HEK293T (cell line): Measurements from ENCODE around the gene HSD17B12.

Source experiments
- CTCF ChIA-PET: fragments of 350-600 bp; formaldehyde crosslinking; extraction: SDS; loops from one replicate; lab custom pipeline; 2021; ENCODE audit warnings: antibody characterized with exemption, inconsistent platforms; lab: Yijun Ruan, JAX
- POLR2A ChIA-PET: fragments of 350-600 bp; formaldehyde crosslinking; extraction: SDS; loops from one replicate; lab custom pipeline; 2020; ENCODE audit warnings: antibody characterized with exemption, inconsistent platforms; lab: Yijun Ruan, JAX
- DNase-seq: peaks from one replicate; pipeline ENCODE4 v3.0.0; 2012; ENCODE audit warnings: mixed read lengths; ENCODE audit errors: extremely low spot score
- ARNT ChIP-seq: fragments of 450-650 bp; IDR thresholded peaks from 2 replicates; pipeline ENCODE4 v1.6.1; 2017; ENCODE audit warnings: mild to moderate bottlenecking
- BHLHE40 ChIP-seq: fragments of 450-650 bp; IDR thresholded peaks from 2 replicates; pipeline ENCODE4 v1.6.1; 2016; ENCODE audit warnings: mild to moderate bottlenecking, moderate library complexity, borderline replicate concordance
- CTBP1 ChIP-seq: fragments of 450-650 bp; IDR thresholded peaks from 2 replicates; pipeline ENCODE4 v1.6.1; 2016; ENCODE audit warnings: borderline replicate concordance
- ELF4 ChIP-seq: fragments of 450-650 bp; IDR thresholded peaks from 2 replicates; pipeline ENCODE4 v1.6.1; 2017; ENCODE audit warnings: antibody characterized with exemption
- FOXA1 ChIP-seq: fragments of 450-650 bp; IDR thresholded peaks from 2 replicates; pipeline ENCODE4 v1.6.1; 2016; ENCODE audit warnings: mild to moderate bottlenecking
- FOXK2 ChIP-seq: fragments of 450-650 bp; IDR thresholded peaks from 2 replicates; pipeline ENCODE4 v1.6.1; 2016; ENCODE audit warnings: mild to moderate bottlenecking
- FOXM1 ChIP-seq: fragments of 450-650 bp; IDR thresholded peaks from 2 replicates; pipeline ENCODE4 v1.6.1; 2017; ENCODE audit warnings: mild to moderate bottlenecking, borderline replicate concordance
- HDGF ChIP-seq: fragments of 450-650 bp; IDR thresholded peaks from 2 replicates; pipeline ENCODE4 v1.6.1; 2017; ENCODE audit warnings: antibody characterized with exemption, borderline replicate concordance
- L3MBTL2 ChIP-seq: fragments of 450-650 bp; conservative IDR thresholded peaks from 2 replicates; pipeline ENCODE4 v1.6.1; 2016; ENCODE audit warnings: mild to moderate bottlenecking
- LEF1 ChIP-seq: fragments of 450-650 bp; IDR thresholded peaks from 2 replicates; pipeline ENCODE4 v1.6.1; 2017; ENCODE audit warnings: mild to moderate bottlenecking, borderline replicate concordance
- NFRKB ChIP-seq: fragments of 450-650 bp; IDR thresholded peaks from 2 replicates; pipeline ENCODE4 v1.6.1; 2016; ENCODE audit warnings: mild to moderate bottlenecking, moderate library complexity
- SP1 ChIP-seq: fragments of 450-650 bp; IDR thresholded peaks from 2 replicates; pipeline ENCODE4 v1.6.1; 2017
- SUZ12 ChIP-seq: fragments of 450-650 bp; IDR thresholded peaks from 2 replicates; pipeline ENCODE4 v1.6.1; 2016; ENCODE audit warnings: mild to moderate bottlenecking
- TARDBP ChIP-seq: fragments of 450-650 bp; IDR thresholded peaks from 2 replicates; pipeline ENCODE4 v1.6.1; 2016
- ZNF384 ChIP-seq: fragments of 450-650 bp; IDR thresholded peaks from 2 replicates; pipeline ENCODE4 v1.6.1; 2016
- TF ChIP-seq, protein P1 (sequence below): fragments of 450-650 bp; IDR thresholded peaks from 2 replicates; pipeline ENCODE4 v1.6.1; 2016

HSD17B12 gene

DNA sequence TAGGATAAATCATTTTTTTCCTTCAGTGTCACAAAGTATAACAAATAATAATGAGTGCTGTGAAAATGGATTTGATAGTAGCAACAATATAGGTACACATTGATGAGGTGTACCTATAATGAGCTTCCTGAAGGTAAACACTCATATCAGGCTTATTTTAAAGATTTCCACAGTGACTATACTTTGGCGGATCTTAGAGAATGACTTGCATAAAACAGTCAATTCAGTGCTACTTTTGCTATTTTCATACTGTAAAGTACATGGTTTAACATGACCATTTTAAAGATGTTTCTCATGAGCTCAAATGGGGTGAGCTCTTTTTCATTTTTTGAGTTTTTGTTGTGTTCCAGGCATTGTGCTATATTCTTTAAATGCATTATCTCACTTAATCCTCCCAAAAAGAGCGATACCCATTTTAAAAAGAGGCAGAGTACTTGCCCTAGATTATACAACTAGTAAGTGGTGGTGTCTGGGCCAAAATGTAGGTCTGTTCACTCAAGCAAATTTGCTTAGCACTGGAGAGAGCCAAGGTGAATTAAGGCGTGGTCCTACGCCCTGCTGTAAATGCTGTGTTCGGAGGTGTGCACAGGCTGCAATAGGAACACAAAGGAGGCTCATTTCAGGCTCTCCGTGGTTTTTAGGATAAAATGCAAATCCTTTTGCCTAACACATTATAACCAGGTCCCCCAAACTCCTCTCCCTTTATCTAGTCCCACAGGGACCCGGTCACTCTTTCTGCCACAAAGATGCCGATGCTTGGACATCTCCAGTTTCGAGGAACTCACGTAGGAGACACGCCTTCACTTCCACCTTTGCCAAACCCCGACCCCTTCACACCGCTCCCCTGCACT is 199.5 kb downstream of the HSD17B12 start:
- DNase-seq = no peak
- CTCF ChIA-PET = interaction anchor here (1.4 kb wide), 1 partner anchor 10 kb away, joined by 5 read pairs; no protein-coding TSS in a partner anchor
- POLR2A ChIA-PET = interaction anchor here (1.4 kb wide), 1 partner anchor 62 kb away, joined by 5 read pairs; the partner anchor contains the start of gene C11orf96
- TF ChIP-seq ARNT (no peak), FOXA1 (no peak), TARDBP (no peak), NFRKB (no peak), ELF4 (no peak), SP1 (no peak), FOXM1 (no peak), LEF1 (no peak), L3MBTL2 (no peak), FOXK2 (no peak), HDGF (no peak), CTBP1 (no peak), SUZ12 (no peak), ZNF384 (no peak)
- TF ChIP-seq, protein P1, sequence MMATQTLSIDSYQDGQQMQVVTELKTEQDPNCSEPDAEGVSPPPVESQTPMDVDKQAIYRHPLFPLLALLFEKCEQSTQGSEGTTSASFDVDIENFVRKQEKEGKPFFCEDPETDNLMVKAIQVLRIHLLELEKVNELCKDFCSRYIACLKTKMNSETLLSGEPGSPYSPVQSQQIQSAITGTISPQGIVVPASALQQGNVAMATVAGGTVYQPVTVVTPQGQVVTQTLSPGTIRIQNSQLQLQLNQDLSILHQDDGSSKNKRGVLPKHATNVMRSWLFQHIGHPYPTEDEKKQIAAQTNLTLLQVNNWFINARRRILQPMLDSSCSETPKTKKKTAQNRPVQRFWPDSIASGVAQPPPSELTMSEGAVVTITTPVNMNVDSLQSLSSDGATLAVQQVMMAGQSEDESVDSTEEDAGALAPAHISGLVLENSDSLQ = no peak

DNA sequence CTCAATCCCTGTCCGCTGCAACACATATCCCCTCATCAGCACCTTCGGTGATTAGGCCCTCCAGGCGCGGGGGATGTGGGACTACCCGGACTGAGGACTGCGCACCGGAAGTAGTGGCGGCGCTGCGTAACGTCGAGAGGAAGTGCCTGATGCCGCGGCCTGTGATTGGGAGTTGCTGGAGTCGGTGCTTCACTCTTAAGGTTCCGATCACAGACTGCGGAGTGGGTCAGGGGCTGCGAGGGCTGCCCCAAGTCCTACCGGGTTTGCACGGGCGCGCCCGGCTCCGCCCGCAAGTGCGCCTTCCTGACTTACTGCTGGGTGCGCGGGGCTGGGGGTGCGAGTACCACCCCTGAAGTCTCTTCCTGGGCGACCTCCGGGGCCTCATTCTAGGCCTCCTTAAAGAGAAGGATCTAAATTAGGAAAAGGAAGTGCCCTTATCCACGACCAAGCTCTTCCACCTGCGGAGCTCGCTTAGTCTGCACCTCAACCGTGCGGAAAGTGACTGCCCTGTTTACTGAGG is 200.2 kb downstream of the HSD17B12 start, which contains the start of gene ALKBH3:
ALKBH3 (plus strand) TSS at position 192 of the 520 bp plus-strand sequence. CDS start 1,822 bp downstream, outside the sequence.
- peak; percentile 90 for DNase-seq
- ChIA-PET POLR2A (interaction anchor here (0.9 to 1.4 kb wide), 3 partner anchors 24 to 67 kb away, joined by 3 to 5 read pairs (median 3); partner anchors contain the start of gene C11orf96), CTCF (interaction anchor here (1.4 kb wide), 1 partner anchor 9 kb away, joined by 5 read pairs; no protein-coding TSS in a partner anchor)
- TF ChIP-seq FOXA1 = no peak
- peak; percentile 59 for TF ChIP-seq NFRKB
- TF ChIP-seq, protein P1 = peak; percentile 46
- TF ChIP-seq ELF4 = peak; percentile 28; the same call in 1 of the 2 replicates
- peak; percentile 79; the same call in 1 of the 2 replicates for TF ChIP-seq FOXM1
- no peak for TF ChIP-seq SP1
- TF ChIP-seq BHLHE40 = no peak
- TF ChIP-seq CTBP1 = peak; percentile 93
- TF ChIP-seq L3MBTL2 = peak; percentile 86

DNA sequence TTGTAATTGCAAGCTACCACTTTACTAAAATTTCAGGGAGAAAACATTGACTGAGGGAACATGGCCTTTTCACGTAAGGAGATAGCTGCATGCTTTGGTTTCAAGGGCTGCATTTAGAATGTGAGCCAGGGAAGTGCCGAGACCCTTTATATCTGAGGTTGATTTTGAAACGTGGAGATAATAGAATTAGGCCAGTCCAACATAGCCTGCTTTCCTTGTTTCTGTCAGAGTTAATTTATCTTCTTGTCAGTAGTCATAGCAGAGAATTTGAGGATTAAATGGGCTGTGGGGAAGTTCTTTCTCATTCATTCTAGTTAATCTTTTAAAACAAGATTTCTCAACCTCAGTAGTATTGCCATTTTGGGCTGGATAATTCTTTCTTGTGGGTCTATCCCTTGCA is 212.3 kb downstream of the HSD17B12 start:
- TF ChIP-seq FOXA1 (no peak), HDGF (no peak), TARDBP (no peak), ARNT (no peak), SUZ12 (no peak), FOXK2 (no peak), NFRKB (no peak), CTBP1 (no peak), BHLHE40 (no peak), LEF1 (no peak), ZNF384 (no peak), FOXM1 (no peak), ELF4 (no peak)
- TF ChIP-seq, protein P1 = no peak
- no peak for DNase-seq
- POLR2A ChIA-PET = no interaction called here
- CTCF ChIA-PET = interaction anchor here (0.7 to 1.0 kb wide), 2 partner anchors 52 to 142 kb away, joined by 3 read pairs; no protein-coding TSS in a partner anchor

DNA sequence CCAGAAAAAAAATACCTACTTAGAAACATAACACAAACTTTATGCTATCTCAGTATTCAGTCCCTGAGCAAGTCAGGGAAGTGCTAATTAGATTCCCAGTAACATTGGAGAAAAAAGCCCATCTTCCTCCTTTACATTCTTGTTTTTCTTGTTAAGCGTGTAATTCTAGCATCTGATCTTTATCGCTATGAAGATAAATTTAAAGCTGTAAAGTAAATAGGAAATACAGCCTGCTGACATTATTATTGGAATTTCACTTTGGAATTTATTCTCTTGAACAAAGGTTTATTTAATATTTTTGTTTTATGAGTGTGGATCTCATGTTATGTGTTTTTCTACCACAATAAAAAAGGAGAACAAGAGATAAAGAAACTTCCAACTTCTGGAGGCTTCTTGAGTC is 214.0 kb downstream of the HSD17B12 start:
- no peak for TF ChIP-seq ZNF384
- TF ChIP-seq, protein P1 = no peak
- no peak for TF ChIP-seq FOXM1
- TF ChIP-seq HDGF = no peak
- TF ChIP-seq ARNT = no peak
- no peak for TF ChIP-seq ELF4
- TF ChIP-seq FOXA1 = no peak
- DNase-seq = no peak
- ChIA-PET CTCF (no interaction called here), POLR2A (no interaction called here)

DNA sequence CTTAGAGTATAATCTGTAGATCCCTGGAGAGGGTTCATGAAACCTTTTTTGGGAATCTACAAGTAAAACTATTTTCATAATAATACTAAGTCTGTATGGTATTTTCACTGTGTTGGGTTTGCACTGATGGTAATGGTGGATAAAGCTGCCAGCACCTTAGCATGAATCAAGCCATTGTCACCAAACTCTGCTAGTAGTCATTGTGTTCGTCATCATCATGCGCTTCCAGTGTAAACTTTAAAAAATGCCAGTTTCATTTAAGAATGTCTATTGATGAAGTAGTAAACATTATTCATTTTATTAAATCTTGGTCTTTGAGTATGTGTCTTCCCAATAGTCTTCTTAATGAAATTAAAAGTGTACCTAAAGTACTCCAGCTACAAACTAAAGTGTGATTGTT is 215.1 kb downstream of the HSD17B12 start:
- ChIA-PET CTCF (no interaction called here), POLR2A (no interaction called here)
- TF ChIP-seq CTBP1 (no peak), LEF1 (no peak), ELF4 (no peak), FOXK2 (no peak), ZNF384 (no peak), FOXA1 (no peak), ARNT (no peak), SP1 (no peak), BHLHE40 (no peak), SUZ12 (no peak), HDGF (no peak), TARDBP (no peak), L3MBTL2 (no peak), NFRKB (no peak), FOXM1 (no peak)
- TF ChIP-seq, protein P1 = no peak
- no peak for DNase-seq
